A673 (cell line): Measurements from ENCODE around the gene TMEM59L. TPM values are rescaled to one million over a fixed set of nuclear protein-coding genes. Genes with fewer than 3 reads are reported as not detected.

Source experiments
- BruUV-seq: library from RNA; stranded (reverse); fragments of 400-500 nt; replicated peaks from 2 replicates; lab custom pipeline; 2021; lab: Mats Ljungman, UMichigan
- CTCF ChIA-PET: fragments of 300-600 bp; sonication (Branson Sonifier 250); formaldehyde crosslinking; loops from one replicate; lab custom pipeline; 2022; ENCODE audit warnings: antibody characterized with exemption; lab: Charles Lee
- POLR2A ChIA-PET: fragments of 300-600 bp; sonication (Branson Sonifier 250); formaldehyde crosslinking; loops from one replicate; lab custom pipeline; 2022; ENCODE audit warnings: antibody characterized with exemption; ENCODE audit not compliant: low non-redundant PET; lab: Charles Lee
- DNase-seq: peaks from one replicate; pipeline ENCODE4 v3.0.0-alpha.2; 2015; ENCODE audit warnings: low spot score
- H3K27ac ChIP-seq: fragments of 200-600 bp; sonication (generic); 2 replicates; pipeline ENCODE4 v1.5.1; 2016; ENCODE audit warnings: mixed run types, low read depth, mild to moderate bottlenecking, mixed read lengths, antibody characterized with exemption, low read length; ENCODE audit not compliant: poor library complexity, severe bottlenecking
- H3K27me3 ChIP-seq: fragments of 200-600 bp; sonication (generic); replicated peaks from 2 replicates; pipeline ENCODE4 v1.6.1; 2017; ENCODE audit warnings: mixed run types, low read depth, mild to moderate bottlenecking, mixed read lengths, antibody characterized with exemption, low read length; ENCODE audit not compliant: insufficient read depth, poor library complexity
- H3K36me3 ChIP-seq: fragments of 200-600 bp; sonication (generic); 2 replicates; pipeline ENCODE4 v1.6.1; 2016; ENCODE audit warnings: mixed run types, mild to moderate bottlenecking, mixed read lengths, antibody characterized with exemption, low read length; ENCODE audit not compliant: insufficient read depth, poor library complexity, severe bottlenecking
- H3K4me1 ChIP-seq: fragments of 200-600 bp; sonication (generic); 2 replicates; pipeline ENCODE4 v1.6.1; 2017; ENCODE audit warnings: mixed run types, mild to moderate bottlenecking, mixed read lengths, antibody characterized with exemption, low read length; ENCODE audit not compliant: insufficient read depth, poor library complexity, severe bottlenecking
- H3K4me3 ChIP-seq: fragments of 200-600 bp; sonication (generic); 2 replicates; pipeline ENCODE4 v1.5.1; 2016; ENCODE audit warnings: low read depth, mixed run types, mild to moderate bottlenecking, mixed read lengths, low read length; ENCODE audit not compliant: poor library complexity, severe bottlenecking
- H3K9me3 ChIP-seq: fragments of 200-600 bp; sonication (generic); 2 replicates; pipeline ENCODE4 v1.6.1; 2016; ENCODE audit warnings: mixed run types, low read depth, mild to moderate bottlenecking, mixed read lengths, antibody characterized with exemption, low read length; ENCODE audit not compliant: poor library complexity, severe bottlenecking
- EZH2 ChIP-seq: fragments of 200-600 bp; sonication (generic); IDR thresholded peaks from 2 replicates; pipeline ENCODE4 v1.6.1; 2017; ENCODE audit warnings: borderline replicate concordance, low read depth, mild to moderate bottlenecking, mixed read lengths, antibody characterized with exemption, low read length; ENCODE audit not compliant: poor library complexity, severe bottlenecking
- intact Hi-C: fragments of 100-400 bp; cut with micrococcal nuclease; formaldehyde crosslinking; loops from one replicate; pipeline ENCODE4 v1.10.0; 2022; ENCODE audit not compliant: unreplicated experiment
- total RNA-seq: library from RNA; stranded (reverse); gene quantifications from 2 replicates; pipeline ENCODE4 v1.2.3, GENCODE V29; 2021
- TF ChIP-seq, protein P1 (sequence below): fragments of 300-800, 200-600 bp; sonication (generic); conservative IDR thresholded peaks from 2 replicates; pipeline ENCODE4 v1.5.1; 2017; ENCODE audit warnings: low read depth, mild to moderate bottlenecking, antibody characterized with exemption, low read length, moderate library complexity, mixed read lengths

Gene TMEM59L
- total RNA-seq, 1 experiment from 2014 or later, result 9.3 TPM

DNA sequence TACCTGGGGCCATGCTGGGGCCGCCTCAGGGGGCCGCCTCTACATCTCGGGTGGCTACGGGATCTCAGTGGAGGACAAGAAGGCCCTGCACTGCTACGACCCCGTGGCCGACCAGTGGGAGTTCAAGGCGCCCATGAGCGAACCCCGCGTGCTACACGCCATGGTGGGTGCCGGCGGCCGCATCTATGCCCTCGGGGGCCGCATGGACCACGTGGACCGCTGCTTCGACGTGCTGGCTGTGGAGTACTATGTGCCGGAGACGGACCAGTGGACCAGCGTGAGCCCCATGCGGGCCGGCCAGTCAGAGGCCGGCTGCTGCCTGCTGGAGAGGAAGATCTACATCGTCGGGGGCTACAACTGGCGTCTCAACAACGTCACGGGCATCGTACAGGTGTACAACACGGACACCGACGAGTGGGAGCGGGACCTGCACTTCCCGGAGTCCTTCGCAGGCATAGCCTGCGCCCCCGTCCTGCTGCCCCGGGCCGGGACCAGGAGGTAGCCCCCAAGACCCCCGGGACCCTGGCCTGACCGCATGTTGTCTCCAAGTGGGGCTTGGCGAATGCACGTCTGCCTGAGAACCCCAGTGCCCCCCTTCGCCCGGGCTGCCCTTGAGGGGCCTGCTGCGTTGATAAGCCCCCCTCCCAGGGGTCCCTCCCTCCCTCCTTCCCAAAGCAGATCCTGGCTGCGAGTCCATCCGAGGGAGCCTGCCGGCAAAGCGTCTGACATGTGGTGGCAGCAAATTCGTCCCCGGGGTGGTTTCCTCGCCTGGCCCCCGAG, 56.3 kb downstream of the TMEM59L start:
- TF ChIP-seq EZH2, result no peak
- TF ChIP-seq, protein P1, sequence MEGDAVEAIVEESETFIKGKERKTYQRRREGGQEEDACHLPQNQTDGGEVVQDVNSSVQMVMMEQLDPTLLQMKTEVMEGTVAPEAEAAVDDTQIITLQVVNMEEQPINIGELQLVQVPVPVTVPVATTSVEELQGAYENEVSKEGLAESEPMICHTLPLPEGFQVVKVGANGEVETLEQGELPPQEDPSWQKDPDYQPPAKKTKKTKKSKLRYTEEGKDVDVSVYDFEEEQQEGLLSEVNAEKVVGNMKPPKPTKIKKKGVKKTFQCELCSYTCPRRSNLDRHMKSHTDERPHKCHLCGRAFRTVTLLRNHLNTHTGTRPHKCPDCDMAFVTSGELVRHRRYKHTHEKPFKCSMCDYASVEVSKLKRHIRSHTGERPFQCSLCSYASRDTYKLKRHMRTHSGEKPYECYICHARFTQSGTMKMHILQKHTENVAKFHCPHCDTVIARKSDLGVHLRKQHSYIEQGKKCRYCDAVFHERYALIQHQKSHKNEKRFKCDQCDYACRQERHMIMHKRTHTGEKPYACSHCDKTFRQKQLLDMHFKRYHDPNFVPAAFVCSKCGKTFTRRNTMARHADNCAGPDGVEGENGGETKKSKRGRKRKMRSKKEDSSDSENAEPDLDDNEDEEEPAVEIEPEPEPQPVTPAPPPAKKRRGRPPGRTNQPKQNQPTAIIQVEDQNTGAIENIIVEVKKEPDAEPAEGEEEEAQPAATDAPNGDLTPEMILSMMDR, result no peak
- no peak overlapping the region for H3K27ac ChIP-seq

DNA sequence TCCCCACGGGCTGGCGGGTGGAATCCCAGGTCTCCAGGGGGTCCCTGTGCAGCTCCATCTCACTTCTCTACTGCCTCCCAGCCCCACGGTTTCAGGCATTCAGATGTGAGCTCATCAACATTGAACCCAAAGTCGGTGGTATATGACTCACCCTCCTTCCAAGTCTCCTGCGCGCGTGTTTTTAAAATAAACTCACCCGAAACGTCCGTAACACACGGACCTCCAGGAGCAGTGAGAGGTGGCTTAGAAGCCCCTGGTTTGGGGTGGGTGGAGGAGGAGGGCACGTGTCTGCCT, 56.8 kb downstream of the TMEM59L start:
- no peaks in the 10 kb centered on the region for H3K9me3 ChIP-seq
- no peak for DNase-seq
- peaks cover 14% of the 10 kb centered on the region for H3K36me3 ChIP-seq
- ChIA-PET POLR2A (no interaction called here), CTCF (no interaction called here)
- no peak overlapping the region for H3K4me3 ChIP-seq
- intact Hi-C loops, result no loop called here
- H3K27ac ChIP-seq, result no peak overlapping the region
- TF ChIP-seq EZH2, result no peak
- TF ChIP-seq, protein P1, result no peak
- no peaks in the 10 kb centered on the region for H3K27me3 ChIP-seq
- BruUV-seq, result no TSS peak
- no peaks in the 10 kb centered on the region for H3K4me1 ChIP-seq

More for the DNA sequence above, 56.3 kb downstream of the TMEM59L start:
- Histone ChIP-seq H3K36me3 (peaks cover 14% of the 10 kb centered on the region), H3K4me3 (no peak overlapping the region), H3K4me1 (no peaks in the 10 kb centered on the region), H3K27me3 (no peaks in the 10 kb centered on the region), H3K9me3 (no peaks in the 10 kb centered on the region)
- POLR2A ChIA-PET, result no interaction called here
- no TSS peak for BruUV-seq
- intact Hi-C loops, result no loop called here
- CTCF ChIA-PET, result no interaction called here
- no peak for DNase-seq

DNA sequence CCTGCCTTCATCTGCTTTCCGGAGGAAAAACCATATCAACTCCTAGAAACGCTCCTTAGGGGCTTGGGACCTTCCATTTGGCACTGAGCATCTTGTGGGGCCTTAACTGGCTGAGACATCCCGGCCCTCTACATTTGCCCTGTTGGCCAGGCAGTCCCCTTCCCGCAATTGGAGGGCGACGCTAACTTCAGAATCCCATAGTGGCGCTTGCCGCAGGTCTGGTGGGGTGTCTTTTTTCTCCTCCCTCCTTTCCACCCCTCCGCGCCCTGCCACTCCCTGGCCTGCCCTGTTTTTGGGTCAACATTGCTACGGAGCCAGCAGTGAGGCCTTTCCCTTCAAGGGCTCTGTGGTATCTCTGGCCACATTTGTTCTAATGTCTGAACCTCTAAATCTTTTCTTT, 57.2 kb downstream of the TMEM59L start:
- TF ChIP-seq, protein P1, result no peak
- no peak for TF ChIP-seq EZH2
- Histone ChIP-seq H3K4me1 (no peaks in the 10 kb centered on the region), H3K36me3 (peaks cover 14% of the 10 kb centered on the region), H3K27ac (no peak overlapping the region), H3K9me3 (no peaks in the 10 kb centered on the region), H3K4me3 (no peak overlapping the region), H3K27me3 (no peaks in the 10 kb centered on the region)
- no TSS peak for BruUV-seq
- no peak for DNase-seq
- POLR2A ChIA-PET, result no interaction called here
- intact Hi-C loops, result no loop called here
- CTCF ChIA-PET, result no interaction called here
